GM18909 (cell line): ENCODE measurements around the gene FRMD7.

Source experiments
- ATAC-seq: cut with Tn5 transposase; IDR thresholded peaks from one replicate; pipeline ENCODE4 v1.9.1; 2021; ENCODE audit warnings: mild to moderate bottlenecking; ENCODE audit not compliant: unreplicated experiment, poor library complexity

FRMD7 gene

GRCh38 chrX:132040066-132040465 is 87.8 kb downstream of the FRMD7 start:
- ATAC-seq, result no peak

GRCh38 chrX:132037479-132037993 is 90.3 kb downstream of the FRMD7 start:
- ATAC-seq, result no peak

- no peak for ATAC-seq
Observed at GRCh38 chrX:132034648-132035047, 93.2 kb downstream of the FRMD7 start.

- peak; percentile 51 for ATAC-seq
Observed at GRCh38 chrX:132033166-132033565, 94.7 kb downstream of the FRMD7 start.

- ATAC-seq, result no peak
Observed at GRCh38 chrX:132031867-132032266, 96.0 kb downstream of the FRMD7 start.

GRCh38 chrX:132030264-132030663 is 97.6 kb downstream of the FRMD7 start:
- no peak for ATAC-seq
